Globus pallidus (tissue), 1 donor: ENCODE measurements around the gene CLDN22.
"Not testable (repeated sequence)": the region's sequence is repeated elsewhere in the genome, so short reads cannot be mapped to it uniquely, and the experiment has no call there.

Experiments
- DNase-seq: peaks from one replicate; pipeline ENCODE4 v3.0.0-alpha.2; 2015; ENCODE audit warnings: low spot score

CLDN22 gene

GRCh38 chr4:183347146-183347545 is 27.1 kb upstream of the CLDN22 start:
- no peak for DNase-seq

- DNase-seq, result no peak
Measured at GRCh38 chr4:183345261-183345660, 25.2 kb upstream of the CLDN22 start.

- no peak for DNase-seq
Measured at GRCh38 chr4:183344523-183345255, 24.6 kb upstream of the CLDN22 start.

GRCh38 chr4:183343730-183344129 is 23.7 kb upstream of the CLDN22 start:
- DNase-seq, result no peak

- no peak for DNase-seq
Measured at GRCh38 chr4:183342541-183343533, 22.8 kb upstream of the CLDN22 start.

GRCh38 chr4:183337833-183338232 is 17.8 kb upstream of the CLDN22 start:
- DNase-seq, result no peak

- no peak for DNase-seq
Measured at GRCh38 chr4:183337349-183337748, 17.3 kb upstream of the CLDN22 start.

GRCh38 chr4:183335369-183335940 is 15.4 kb upstream of the CLDN22 start:
- DNase-seq, result no peak

GRCh38 chr4:183333983-183334382 is 13.9 kb upstream of the CLDN22 start:
- no peak for DNase-seq

GRCh38 chr4:183333202-183333601 is 13.1 kb upstream of the CLDN22 start:
- no peak for DNase-seq

- DNase-seq, result no peak
Measured at GRCh38 chr4:183332447-183332846, 12.4 kb upstream of the CLDN22 start.

- DNase-seq, result no peak
Measured at GRCh38 chr4:183330841-183331240, 10.8 kb upstream of the CLDN22 start.

GRCh38 chr4:183329954-183330742 is 10.1 kb upstream of the CLDN22 start:
- DNase-seq, result no peak

- DNase-seq, result no peak
Measured at GRCh38 chr4:183329244-183329643, 9.2 kb upstream of the CLDN22 start.

- no peak for DNase-seq
Measured at GRCh38 chr4:183328832-183329231, 8.8 kb upstream of the CLDN22 start.

- no peak for DNase-seq
Measured at GRCh38 chr4:183327827-183328226, 7.8 kb upstream of the CLDN22 start.

GRCh38 chr4:183326853-183327252 is 6.8 kb upstream of the CLDN22 start:
- no peak for DNase-seq

GRCh38 chr4:183326387-183326786 is 6.3 kb upstream of the CLDN22 start:
- DNase-seq, result not testable (repeated sequence)

- DNase-seq, result no peak
Measured at GRCh38 chr4:183324619-183325018, 4.5 kb upstream of the CLDN22 start.

- not testable (repeated sequence) for DNase-seq
Measured at GRCh38 chr4:183324056-183324455, 4.0 kb upstream of the CLDN22 start.

- DNase-seq, result no peak
Measured at GRCh38 chr4:183323295-183323694, 3.2 kb upstream of the CLDN22 start.

GRCh38 chr4:183322326-183322725 is 2.2 kb upstream of the CLDN22 start, which contains the start of gene CLDN24:
CLDN24 (minus strand) TSS chr4:183322426; CDS start chr4:183322426, 0 bp downstream.
- no peak for DNase-seq
